Measurements from ENCODE around the gene MORN1.

MORN1 gene

DNA sequence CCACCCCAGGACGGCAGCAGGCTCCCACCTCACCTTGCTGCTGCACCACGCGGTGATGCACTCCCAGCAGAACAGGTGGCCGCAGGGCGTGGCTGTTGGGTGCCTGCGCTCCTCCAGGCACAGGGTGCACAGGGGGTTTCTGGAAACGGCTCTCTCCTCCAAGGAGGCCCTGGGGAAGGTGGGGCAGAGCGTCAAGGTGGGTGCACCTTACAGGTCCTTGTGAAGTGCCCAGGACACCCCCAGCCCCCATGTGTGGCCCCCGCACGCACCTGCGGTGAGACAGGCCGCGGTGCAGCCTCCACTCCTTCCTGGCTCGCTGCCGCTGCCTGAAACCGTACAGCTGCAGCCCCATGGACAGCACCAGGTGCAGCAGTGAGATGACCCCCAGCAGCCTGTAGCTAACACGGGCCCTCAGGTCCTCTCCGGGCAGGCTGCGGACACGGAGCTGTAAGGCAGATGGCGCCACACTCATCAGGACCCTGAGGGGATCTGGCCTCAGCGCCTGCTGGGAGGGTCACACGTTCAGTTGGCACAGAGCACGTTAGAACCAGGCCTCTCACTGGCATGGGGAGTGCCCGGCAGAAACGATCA lies 15.2 kb upstream of the MORN1 start:
- Histone ChIP-seq H3K27ac (replicated peaks) (no peak overlapping the region), H3K27me3 (ENCODE audit: insufficient read depth, poor library complexity, severe bottlenecking) (no peaks in the 10 kb centered on the region), H3K4me3 (replicated peaks; ENCODE audit: insufficient read depth, low read length) (no peak overlapping the region)
- TF ChIP-seq GABPA (IDR thresholded peaks at IDR 0.05; ENCODE audit: low read depth) (no peak), POLR2AphosphoS5 (IDR thresholded peaks at IDR 0.05; ENCODE audit: low read depth) (no peak), SPI1 (IDR thresholded peaks at IDR 0.05; ENCODE audit: borderline replicate concordance, low read depth) (no peak)
- TF ChIP-seq, protein P1, sequence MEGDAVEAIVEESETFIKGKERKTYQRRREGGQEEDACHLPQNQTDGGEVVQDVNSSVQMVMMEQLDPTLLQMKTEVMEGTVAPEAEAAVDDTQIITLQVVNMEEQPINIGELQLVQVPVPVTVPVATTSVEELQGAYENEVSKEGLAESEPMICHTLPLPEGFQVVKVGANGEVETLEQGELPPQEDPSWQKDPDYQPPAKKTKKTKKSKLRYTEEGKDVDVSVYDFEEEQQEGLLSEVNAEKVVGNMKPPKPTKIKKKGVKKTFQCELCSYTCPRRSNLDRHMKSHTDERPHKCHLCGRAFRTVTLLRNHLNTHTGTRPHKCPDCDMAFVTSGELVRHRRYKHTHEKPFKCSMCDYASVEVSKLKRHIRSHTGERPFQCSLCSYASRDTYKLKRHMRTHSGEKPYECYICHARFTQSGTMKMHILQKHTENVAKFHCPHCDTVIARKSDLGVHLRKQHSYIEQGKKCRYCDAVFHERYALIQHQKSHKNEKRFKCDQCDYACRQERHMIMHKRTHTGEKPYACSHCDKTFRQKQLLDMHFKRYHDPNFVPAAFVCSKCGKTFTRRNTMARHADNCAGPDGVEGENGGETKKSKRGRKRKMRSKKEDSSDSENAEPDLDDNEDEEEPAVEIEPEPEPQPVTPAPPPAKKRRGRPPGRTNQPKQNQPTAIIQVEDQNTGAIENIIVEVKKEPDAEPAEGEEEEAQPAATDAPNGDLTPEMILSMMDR (IDR thresholded peaks at IDR 0.05; ENCODE audit: insufficient read depth, low read length): no peak
- TF ChIP-seq, protein P2, sequence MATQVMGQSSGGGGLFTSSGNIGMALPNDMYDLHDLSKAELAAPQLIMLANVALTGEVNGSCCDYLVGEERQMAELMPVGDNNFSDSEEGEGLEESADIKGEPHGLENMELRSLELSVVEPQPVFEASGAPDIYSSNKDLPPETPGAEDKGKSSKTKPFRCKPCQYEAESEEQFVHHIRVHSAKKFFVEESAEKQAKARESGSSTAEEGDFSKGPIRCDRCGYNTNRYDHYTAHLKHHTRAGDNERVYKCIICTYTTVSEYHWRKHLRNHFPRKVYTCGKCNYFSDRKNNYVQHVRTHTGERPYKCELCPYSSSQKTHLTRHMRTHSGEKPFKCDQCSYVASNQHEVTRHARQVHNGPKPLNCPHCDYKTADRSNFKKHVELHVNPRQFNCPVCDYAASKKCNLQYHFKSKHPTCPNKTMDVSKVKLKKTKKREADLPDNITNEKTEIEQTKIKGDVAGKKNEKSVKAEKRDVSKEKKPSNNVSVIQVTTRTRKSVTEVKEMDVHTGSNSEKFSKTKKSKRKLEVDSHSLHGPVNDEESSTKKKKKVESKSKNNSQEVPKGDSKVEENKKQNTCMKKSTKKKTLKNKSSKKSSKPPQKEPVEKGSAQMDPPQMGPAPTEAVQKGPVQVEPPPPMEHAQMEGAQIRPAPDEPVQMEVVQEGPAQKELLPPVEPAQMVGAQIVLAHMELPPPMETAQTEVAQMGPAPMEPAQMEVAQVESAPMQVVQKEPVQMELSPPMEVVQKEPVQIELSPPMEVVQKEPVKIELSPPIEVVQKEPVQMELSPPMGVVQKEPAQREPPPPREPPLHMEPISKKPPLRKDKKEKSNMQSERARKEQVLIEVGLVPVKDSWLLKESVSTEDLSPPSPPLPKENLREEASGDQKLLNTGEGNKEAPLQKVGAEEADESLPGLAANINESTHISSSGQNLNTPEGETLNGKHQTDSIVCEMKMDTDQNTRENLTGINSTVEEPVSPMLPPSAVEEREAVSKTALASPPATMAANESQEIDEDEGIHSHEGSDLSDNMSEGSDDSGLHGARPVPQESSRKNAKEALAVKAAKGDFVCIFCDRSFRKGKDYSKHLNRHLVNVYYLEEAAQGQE (IDR thresholded peaks at IDR 0.05; ENCODE audit: insufficient replicate concordance, low read depth): no peak
- no peak for DNase-seq (ENCODE audit: low read depth in 1 of 2, low spot score in 1 of 2)

DNA sequence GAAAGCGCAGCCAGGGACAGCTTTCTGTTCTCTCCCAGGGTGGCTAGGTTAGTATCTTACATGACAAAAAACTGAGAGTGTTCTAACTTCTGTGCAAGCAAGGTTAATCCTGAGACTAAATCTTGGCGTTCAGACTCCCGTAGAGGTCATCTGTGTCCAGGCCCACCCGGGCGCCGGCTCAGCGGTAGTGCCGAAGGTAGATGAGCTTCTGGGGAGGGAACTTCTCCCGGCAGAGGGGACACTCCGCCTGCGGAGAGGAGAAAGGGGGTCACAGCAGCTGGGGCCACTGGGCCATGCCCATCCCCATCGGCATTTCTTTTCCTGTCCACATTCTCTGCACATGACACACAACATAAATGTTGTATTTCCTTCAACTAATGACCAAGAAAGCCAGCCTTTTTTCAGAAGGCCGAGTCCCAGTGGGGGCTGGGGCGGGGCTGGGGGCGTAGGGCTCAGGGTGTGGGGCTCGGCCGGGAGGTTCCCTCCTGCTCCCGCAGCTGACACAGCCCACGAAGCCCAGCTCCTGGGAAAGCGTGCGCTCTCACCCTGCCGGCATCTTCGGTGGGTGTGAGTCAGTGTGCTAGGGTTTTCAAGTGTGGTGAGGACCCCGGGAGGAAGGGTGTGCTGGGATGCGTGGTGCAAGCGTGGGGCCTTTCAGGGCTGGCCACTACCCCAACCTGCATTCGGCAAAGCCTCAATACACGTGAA lies 14.4 kb upstream of the MORN1 start:
- no peak overlapping the region for H3K27ac ChIP-seq (replicated peaks)
- no peaks in the 10 kb centered on the region for H3K27me3 ChIP-seq (ENCODE audit: insufficient read depth, poor library complexity, severe bottlenecking)
- TF ChIP-seq POLR2AphosphoS5 (IDR thresholded peaks at IDR 0.05; ENCODE audit: low read depth): no peak
- no peak for TF ChIP-seq GABPA (IDR thresholded peaks at IDR 0.05; ENCODE audit: low read depth)
- TF ChIP-seq, protein P2 (IDR thresholded peaks at IDR 0.05; ENCODE audit: insufficient replicate concordance, low read depth): no peak
- TF ChIP-seq, protein P1 (IDR thresholded peaks at IDR 0.05; ENCODE audit: insufficient read depth, low read length): no peak
- no peak for TF ChIP-seq SPI1 (IDR thresholded peaks at IDR 0.05; ENCODE audit: borderline replicate concordance, low read depth)
- no peak for DNase-seq (ENCODE audit: low read depth in 1 of 2, low spot score in 1 of 2)
- no peak overlapping the region for H3K4me3 ChIP-seq (replicated peaks; ENCODE audit: insufficient read depth, low read length)

DNA sequence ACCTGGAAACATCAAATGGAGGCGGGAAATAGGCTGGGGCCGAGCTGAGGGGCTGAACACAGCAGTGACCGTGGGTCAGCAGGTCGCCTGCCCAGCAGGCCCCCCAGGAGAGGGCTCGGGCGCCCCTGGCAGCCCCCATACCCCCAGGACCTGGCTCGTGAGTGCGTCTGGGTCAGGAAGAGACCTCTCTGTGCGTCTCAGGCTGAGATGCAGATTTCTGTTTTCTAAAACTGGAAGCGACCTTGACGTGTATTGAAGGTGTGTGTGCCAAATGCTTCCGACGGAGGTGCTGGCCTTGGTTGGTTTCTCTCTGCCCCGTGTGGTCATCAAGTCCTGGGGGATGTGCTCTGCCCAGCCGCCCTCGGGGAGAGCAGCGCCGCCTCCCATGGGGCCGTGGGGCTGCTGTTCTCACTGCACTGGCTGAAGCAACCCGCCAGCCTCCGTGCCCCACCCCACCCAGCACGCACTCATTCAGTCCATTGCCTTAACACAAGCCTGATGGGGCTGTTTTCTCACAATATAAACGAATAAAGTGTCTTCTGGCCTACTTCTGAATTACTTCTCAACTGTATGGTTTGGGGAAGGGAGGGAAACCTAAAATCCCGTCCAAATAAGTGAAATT lies 13.6 kb upstream of the MORN1 start:
- DNase-seq (ENCODE audit: low read depth in 1 of 2, low spot score in 1 of 2): no peak
- H3K4me3 ChIP-seq (replicated peaks; ENCODE audit: insufficient read depth, low read length): no peak overlapping the region
- no peak overlapping the region for H3K27ac ChIP-seq (replicated peaks)

More for the DNA sequence above, 13.6 kb upstream of the MORN1 start:
- TF ChIP-seq SPI1 (IDR thresholded peaks at IDR 0.05; ENCODE audit: borderline replicate concordance, low read depth) (no peak), POLR2AphosphoS5 (IDR thresholded peaks at IDR 0.05; ENCODE audit: low read depth) (no peak)
- TF ChIP-seq, protein P2 (IDR thresholded peaks at IDR 0.05; ENCODE audit: insufficient replicate concordance, low read depth): no peak
- no peaks in the 10 kb centered on the region for H3K27me3 ChIP-seq (ENCODE audit: insufficient read depth, poor library complexity, severe bottlenecking)

All from HL-60 (cell line).